Measurements from ENCODE around the gene BCAR1. TPM values are rescaled to one million over a fixed set of nuclear protein-coding genes. Genes with fewer than 3 reads are reported as not detected.
"Not testable (repeated sequence)": the region's sequence is repeated elsewhere in the genome, so short reads cannot be mapped to it uniquely, and the experiment has no call there.

BCAR1 gene
- total RNA-seq, 1 donor from 2014 or later: 71.7 TPM

- DNase-seq (ENCODE audit: low spot score): no peak
- intact Hi-C loops (cut with DNase I): no loop called here
- ATAC-seq: no peak
Observed at GRCh38 chr16:75217389-75217851, 34.0 kb downstream of the BCAR1 start.

- no peak for DNase-seq (ENCODE audit: low spot score)
- no peak for ATAC-seq
- intact Hi-C loops (cut with DNase I): no loop called here
Observed at GRCh38 chr16:75216576-75216975, 34.8 kb downstream of the BCAR1 start.

GRCh38 chr16:75216127-75216526 is 35.3 kb downstream of the BCAR1 start:
- DNase-seq (ENCODE audit: low spot score) (no peak), ATAC-seq (no peak)
- intact Hi-C loops (cut with DNase I): no loop called here

- ATAC-seq; intact Hi-C loops (cut with DNase I); DNase-seq (ENCODE audit: low spot score): not testable (repeated sequence)
Observed at GRCh38 chr16:75211286-75211685, 40.1 kb downstream of the BCAR1 start.

DNA sequence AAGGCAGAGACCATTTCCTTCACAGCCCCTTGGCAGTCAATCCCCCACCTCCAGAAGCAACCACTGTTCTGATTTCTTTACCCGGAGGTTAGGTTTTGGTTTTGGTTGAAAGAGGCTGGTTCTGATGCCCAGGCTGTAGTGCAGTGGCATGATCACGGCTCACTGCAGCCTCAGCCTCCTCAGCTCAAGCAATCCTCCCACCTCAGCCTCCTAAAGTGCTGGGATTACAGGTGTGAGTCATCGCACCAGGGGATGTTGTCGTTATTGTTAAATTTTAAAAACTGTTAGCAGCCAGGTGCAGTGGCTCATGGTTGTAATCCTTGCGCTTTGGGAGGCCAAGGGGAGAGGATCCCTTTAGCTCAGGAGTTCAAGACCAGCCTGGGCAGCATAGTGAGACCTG is 41.5 kb downstream of the BCAR1 start:
- intact Hi-C loops (cut with DNase I): no loop called here
- DNase-seq (ENCODE audit: low spot score): no peak
- ATAC-seq: no peak

DNA sequence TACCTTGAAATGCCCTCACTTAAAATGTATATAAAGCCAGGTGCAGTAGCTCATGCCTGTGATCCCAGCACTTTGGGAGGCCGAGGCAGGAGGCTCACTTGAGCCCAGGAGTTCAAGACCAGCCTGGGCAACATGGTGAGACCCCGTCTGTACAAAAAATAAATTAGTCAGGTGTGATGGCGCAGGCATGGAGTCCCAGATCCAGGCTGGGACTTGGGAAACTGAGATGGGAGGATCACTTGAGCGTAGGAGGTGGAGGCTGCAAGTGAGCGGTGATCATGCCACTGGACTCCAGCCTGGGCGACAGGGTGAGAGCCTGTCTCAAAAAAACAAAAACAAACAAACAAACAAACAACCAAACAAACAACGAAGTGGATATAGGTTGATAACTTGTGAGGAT is 41.9 kb downstream of the BCAR1 start:
- ATAC-seq; intact Hi-C loops (cut with DNase I); DNase-seq (ENCODE audit: low spot score): not testable (repeated sequence)

DNA sequence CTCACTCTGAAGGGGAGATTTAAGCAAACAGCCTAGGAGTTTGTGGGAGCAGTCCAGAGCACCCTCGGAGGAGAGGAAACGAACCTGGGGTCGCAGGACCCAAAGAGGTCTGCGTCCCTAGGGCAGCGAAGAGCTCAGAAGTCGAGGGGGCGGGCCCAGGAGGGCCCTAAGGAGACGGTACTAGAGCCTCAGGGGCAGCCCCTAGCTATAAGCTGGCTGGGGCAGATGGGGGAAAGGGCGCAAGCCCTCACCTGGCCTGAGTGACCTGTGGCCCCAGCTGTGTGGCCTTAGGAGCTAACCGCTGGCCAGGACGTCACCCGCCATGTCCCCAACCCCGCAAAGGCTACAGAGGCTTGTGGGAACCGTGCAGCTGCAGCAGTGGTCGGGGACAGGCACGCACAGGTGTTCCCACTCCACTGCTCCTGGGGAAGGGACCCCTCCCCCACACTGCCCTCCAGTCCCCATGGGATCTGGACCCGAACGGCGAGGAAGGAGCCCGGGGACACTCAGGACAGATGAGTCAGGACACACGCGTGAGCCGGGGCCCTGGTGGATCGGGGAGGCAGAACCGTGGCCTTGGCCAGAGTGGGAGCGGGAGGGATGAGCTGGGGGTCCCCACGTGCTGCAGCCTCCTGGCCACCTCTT is 42.4 kb downstream of the BCAR1 start:
- DNase-seq (ENCODE audit: low spot score): no peak
- intact Hi-C loops (cut with DNase I): no loop called here
- no peak for ATAC-seq

DNA sequence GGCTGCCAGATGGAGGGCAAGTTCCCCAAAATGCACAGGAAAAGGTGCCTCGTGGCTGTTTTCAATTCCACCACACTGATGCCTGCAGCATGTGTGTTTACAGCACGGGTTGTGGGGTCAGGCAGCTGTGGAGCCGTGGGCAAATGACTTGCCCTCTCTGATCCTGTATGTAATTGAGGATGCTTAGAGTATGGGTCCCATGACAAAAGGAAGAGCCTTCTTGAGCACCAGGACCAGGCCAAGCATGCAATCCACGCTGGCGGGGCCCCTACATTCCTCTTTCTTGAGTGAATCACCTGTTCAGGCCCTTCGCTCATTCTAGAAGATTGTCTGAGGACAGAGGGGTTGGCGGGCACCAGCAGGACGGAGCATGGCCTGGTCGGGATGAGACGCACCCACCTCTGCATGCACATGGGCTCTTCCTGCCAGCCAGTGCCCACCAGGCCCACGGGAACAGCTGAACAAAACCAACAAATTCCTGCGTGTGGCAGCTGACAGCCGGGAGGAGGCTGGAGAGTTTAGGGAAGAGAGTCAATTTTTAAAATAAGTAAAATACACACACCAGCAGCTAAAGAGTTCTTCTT is 43.1 kb downstream of the BCAR1 start:
- intact Hi-C loops (cut with DNase I): no loop called here
- ATAC-seq: no peak
- DNase-seq (ENCODE audit: low spot score): no peak

- no peak for DNase-seq (ENCODE audit: low spot score)
- ATAC-seq: no peak
- intact Hi-C loops (cut with DNase I): loop anchor here (2.0 kb wide), 1 partner anchor 17 kb away; no protein-coding TSS in a partner anchor
Observed at GRCh38 chr16:75207831-75208230, 43.6 kb downstream of the BCAR1 start.

- intact Hi-C loops (cut with DNase I): loop anchor here (2.0 kb wide), 1 partner anchor 18 kb away; no protein-coding TSS in a partner anchor
- ATAC-seq: no peak
- no peak for DNase-seq (ENCODE audit: low spot score)
Observed at GRCh38 chr16:75206749-75207451, 44.5 kb downstream of the BCAR1 start, which contains the start of gene CTRB2. CTRB2 (minus strand) TSS chr16:75207161; CDS start chr16:75207141, 20 bp downstream.

GRCh38 chr16:75205961-75206748 is 45.3 kb downstream of the BCAR1 start:
- ATAC-seq: peak; percentile 37
- intact Hi-C loops (cut with DNase I): loop anchor here (2.0 kb wide), 1 partner anchor 19 kb away; no protein-coding TSS in a partner anchor
- not testable (repeated sequence) for DNase-seq (ENCODE audit: low spot score)

GRCh38 chr16:75205438-75205837 is 46.0 kb downstream of the BCAR1 start:
- ATAC-seq; intact Hi-C loops (cut with DNase I); DNase-seq (ENCODE audit: low spot score): not testable (repeated sequence)

GRCh38 chr16:75204905-75205304 is 46.5 kb downstream of the BCAR1 start:
- DNase-seq (ENCODE audit: low spot score); intact Hi-C loops (cut with DNase I); ATAC-seq: not testable (repeated sequence)

- intact Hi-C loops (cut with DNase I): no loop called here
- DNase-seq (ENCODE audit: low spot score) (no peak), ATAC-seq (no peak)
Observed at GRCh38 chr16:75204410-75204758, 47.0 kb downstream of the BCAR1 start.

GRCh38 chr16:75203667-75204409 is 47.6 kb downstream of the BCAR1 start:
- intact Hi-C loops (cut with DNase I): no loop called here
- DNase-seq (ENCODE audit: low spot score) (peak; percentile 42), ATAC-seq (no peak)

- DNase-seq (ENCODE audit: low spot score): peak; percentile 19
- no peak for ATAC-seq
- intact Hi-C loops (cut with DNase I): no loop called here
Observed at GRCh38 chr16:75203096-75203495, 48.3 kb downstream of the BCAR1 start.

- intact Hi-C loops (cut with DNase I): no loop called here
- ATAC-seq (no peak), DNase-seq (ENCODE audit: low spot score) (peak; percentile 7)
Observed at GRCh38 chr16:75202069-75202590, 49.3 kb downstream of the BCAR1 start.

- intact Hi-C loops (cut with DNase I): loop anchor here (10.0 kb wide), 1 partner anchor 567 kb away; no protein-coding TSS in a partner anchor
- no peak for ATAC-seq
- DNase-seq (ENCODE audit: low spot score): peak; percentile 54
Observed at GRCh38 chr16:75198135-75198600, 53.3 kb downstream of the BCAR1 start.

Data from sciatic nerve (tissue), 2 donors.